SK-N-SH treated with all-trans-retinoic acid at 6 μM for 48 hours (cell line): Measurements from ENCODE around the gene GNAQ.

Experiments
- CSDC2 ChIP-seq: fragments of 250-450 bp; sonication (Bioruptor Pico); IDR thresholded peaks from 2 replicates; pipeline ENCODE4 v1.5.0; 2020; ENCODE audit warnings: mild to moderate bottlenecking, moderate library complexity
- OSR1 ChIP-seq: fragments of 250-450 bp; sonication (Bioruptor Pico); IDR thresholded peaks from 2 replicates; pipeline ENCODE4 v1.8.0; 2022; ENCODE audit warnings: moderate library complexity, mild to moderate bottlenecking, inconsistent platforms
- TF ChIP-seq, protein P1 (sequence below): fragments of 250-450 bp; sonication (Bioruptor Pico); IDR thresholded peaks from 2 replicates; pipeline ENCODE4 v1.5.0; 2020; ENCODE audit warnings: mild to moderate bottlenecking, moderate library complexity

GRCh38 chr9:78041971-78042370 lies 10.4 kb upstream of the GNAQ start:
- TF ChIP-seq, protein P1, sequence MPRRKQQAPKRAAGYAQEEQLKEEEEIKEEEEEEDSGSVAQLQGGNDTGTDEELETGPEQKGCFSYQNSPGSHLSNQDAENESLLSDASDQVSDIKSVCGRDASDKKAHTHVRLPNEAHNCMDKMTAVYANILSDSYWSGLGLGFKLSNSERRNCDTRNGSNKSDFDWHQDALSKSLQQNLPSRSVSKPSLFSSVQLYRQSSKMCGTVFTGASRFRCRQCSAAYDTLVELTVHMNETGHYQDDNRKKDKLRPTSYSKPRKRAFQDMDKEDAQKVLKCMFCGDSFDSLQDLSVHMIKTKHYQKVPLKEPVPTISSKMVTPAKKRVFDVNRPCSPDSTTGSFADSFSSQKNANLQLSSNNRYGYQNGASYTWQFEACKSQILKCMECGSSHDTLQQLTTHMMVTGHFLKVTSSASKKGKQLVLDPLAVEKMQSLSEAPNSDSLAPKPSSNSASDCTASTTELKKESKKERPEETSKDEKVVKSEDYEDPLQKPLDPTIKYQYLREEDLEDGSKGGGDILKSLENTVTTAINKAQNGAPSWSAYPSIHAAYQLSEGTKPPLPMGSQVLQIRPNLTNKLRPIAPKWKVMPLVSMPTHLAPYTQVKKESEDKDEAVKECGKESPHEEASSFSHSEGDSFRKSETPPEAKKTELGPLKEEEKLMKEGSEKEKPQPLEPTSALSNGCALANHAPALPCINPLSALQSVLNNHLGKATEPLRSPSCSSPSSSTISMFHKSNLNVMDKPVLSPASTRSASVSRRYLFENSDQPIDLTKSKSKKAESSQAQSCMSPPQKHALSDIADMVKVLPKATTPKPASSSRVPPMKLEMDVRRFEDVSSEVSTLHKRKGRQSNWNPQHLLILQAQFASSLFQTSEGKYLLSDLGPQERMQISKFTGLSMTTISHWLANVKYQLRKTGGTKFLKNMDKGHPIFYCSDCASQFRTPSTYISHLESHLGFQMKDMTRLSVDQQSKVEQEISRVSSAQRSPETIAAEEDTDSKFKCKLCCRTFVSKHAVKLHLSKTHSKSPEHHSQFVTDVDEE (CRISPR knock-in tag): no peak
- no peak for TF ChIP-seq CSDC2
- no peak for TF ChIP-seq OSR1
